GM19397 (cell line): ENCODE measurements around the gene TBX10.
"Not testable (repeated sequence)": the region's sequence is repeated elsewhere in the genome, so short reads cannot be mapped to it uniquely, and the experiment has no call there.

Source experiments
- ATAC-seq: cut with Tn5 transposase; IDR thresholded peaks from one replicate; pipeline ENCODE4 v1.9.1; 2021; ENCODE audit warnings: mild to moderate bottlenecking, moderate library complexity; ENCODE audit not compliant: unreplicated experiment

TBX10 gene

GRCh38 chr11:67664696-67665540 is 25.4 kb upstream of the TBX10 start:
- no peak for ATAC-seq

DNA sequence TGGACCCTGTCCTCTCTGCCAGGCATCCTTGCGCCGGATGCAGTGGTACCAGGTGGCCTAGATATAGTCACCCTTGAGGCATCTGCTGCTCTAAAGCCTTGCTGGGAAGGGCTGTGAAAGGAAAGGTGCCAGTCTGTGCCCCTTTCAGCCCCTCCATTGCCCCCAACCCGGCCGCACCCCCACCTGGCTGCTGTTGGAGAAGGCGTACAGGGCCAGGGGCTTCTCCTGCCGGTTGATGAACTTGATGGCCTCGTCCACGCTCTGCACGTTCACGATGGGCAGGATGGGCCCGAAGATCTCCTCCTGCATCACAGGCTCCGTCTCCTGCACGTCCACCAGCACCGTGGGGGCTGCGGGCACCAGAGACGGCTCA is 24.6 kb upstream of the TBX10 start:
- ATAC-seq, result no peak

GRCh38 chr11:67663532-67664212 is 24.1 kb upstream of the TBX10 start:
- ATAC-seq, result no peak

DNA sequence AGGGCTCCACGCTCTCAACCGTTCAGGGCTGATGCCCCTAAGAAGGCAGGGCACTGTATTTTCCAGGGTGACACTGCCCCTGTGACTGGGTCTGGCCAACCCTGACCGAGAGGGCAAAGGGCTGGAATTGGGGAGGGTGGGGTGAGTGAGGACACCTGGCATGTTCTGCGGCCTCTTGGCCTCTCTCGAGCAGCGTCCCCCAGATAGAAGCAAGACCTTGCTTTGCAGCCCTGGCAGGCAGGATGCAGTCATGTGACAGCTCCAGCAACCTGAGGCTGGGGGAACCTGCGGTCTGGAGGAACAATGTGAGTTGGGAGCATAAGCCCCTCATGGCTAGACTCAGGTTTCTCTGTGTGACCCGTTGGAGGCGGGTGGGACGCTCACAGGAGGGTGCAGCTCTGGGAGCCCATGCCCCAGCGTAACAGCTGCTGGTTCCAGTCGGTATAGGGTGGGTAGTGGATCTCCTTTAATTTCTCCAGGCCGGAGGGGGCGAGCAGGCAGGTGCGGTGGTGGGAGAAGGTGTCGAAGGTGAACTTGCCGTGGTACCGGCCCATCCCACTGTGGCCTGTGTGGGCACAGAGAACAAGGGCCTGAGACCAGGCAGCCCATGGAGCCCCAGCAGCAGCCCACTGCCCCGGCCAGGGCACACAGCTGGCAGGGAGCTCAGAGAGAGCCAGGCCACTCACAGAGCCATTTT is 23.4 kb upstream of the TBX10 start:
- no peak for ATAC-seq

GRCh38 chr11:67662142-67662834 is 22.7 kb upstream of the TBX10 start:
- ATAC-seq, result no peak

DNA sequence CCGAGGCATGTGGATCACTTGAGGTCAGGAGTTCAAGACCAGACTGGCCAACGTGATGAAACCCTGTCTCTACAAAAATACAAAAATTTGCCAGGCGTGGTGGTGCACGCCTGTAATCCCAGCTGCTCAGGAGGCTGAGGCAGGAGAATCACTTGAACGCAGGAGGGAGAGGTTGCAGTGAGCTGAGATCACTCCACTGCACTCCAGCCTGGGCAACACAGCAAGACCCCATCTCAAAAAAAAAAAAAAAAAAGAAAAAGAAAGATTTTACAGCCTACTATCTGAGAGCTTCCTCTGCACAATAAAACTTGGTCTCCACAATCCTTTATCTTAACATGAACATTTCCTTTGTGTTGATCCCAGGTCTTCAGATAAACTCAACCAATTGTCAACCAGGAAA is 21.2 kb upstream of the TBX10 start:
- not testable (repeated sequence) for ATAC-seq

- ATAC-seq, result not testable (repeated sequence)
These were observed 20.1 kb upstream of the TBX10 start for GRCh38 chr11:67659651-67660165.

DNA sequence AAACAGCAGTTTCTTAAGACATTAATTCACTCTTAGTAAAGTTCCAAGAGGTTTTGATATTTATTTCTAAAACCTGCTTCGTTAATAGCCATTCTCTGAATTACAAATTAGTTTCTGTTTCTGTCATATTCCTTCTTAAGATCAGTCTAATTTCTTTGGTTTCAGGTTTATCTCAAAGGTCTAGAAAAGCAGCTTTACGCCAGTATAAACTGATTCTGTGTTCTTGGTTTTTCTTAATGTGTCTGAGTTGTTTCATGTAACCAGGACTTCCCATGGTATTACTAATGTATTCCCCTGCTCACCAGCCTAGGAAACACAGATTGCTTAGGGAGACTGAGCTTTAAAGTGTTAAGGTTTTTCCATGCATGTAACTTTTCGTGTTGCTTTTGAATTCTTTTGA is 17.7 kb upstream of the TBX10 start:
- no peak for ATAC-seq

DNA sequence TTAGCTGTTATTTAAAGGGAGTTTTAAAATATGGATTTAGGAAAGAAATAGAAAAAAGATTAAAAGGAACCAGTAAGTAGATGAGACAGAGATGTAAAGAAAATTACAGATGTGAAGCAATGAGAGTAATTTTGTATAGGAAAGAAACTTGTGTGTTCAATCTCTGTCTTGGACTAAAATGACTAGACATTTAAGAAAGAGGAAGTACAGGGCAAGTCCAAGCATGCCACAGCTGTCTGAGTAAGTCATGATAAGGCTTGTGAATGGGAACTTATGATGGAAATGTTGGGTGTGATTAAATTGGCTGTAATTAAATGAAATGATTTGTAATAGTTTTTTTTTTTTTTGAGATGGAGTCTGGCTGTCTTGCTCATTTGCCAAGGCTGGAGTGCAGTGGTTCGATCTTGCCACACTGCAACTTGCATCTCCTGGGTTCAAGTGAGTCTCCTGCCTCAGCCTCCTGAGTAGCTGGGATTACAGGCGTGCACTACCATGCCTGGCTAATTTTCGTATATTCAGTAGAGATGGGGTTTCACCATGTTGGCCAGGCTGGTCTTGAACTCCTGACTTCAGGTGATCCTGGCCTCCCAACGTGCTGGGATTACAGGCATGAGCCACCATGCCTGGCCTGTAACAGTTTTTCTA is 16.8 kb upstream of the TBX10 start:
- ATAC-seq, result no peak

- no peak for ATAC-seq
These were observed 14.7 kb upstream of the TBX10 start for GRCh38 chr11:67654225-67654624.

DNA sequence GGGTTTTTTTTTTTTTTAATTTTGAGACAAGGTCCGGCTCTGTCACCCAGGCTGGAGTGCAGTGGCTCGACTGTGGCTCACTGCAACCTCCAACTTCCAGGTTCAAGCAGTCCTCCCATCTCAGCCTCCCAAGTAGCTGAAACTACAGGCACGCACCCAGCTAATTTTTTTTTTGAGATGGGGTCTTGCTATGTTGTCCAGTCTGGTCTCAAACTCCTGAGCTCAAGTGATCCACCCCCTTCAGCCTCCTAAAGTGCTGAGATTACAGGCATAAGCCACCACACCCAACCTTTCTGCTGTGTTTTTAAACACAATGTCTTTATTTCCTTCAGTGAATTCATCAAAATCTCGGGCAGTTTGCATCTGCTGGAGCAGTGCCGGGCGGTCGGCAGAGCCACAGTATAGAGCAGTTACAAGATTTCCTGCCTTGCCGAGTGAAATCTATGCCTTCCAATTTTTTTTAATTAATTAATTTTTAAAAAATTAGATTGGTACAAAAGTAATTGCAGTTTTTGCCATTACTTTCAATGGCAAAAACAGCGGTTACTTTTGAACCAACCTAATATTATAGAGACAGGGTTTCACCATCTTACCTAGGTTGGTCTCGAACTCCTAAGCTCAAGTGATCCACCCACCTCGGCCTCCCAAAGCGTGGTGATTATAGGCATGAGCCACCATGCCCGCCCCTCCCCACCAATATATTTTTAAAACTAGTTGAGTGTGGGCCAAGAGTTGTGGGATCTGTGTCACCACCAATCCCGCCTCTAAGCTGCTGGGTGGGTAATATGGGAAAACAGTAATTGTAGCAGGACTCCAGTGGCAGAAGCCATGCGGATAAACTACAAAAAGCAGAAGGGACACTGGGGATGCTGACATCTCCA is 13.6 kb upstream of the TBX10 start:
- no peak for ATAC-seq

- ATAC-seq, result no peak
These were observed 12.6 kb upstream of the TBX10 start for GRCh38 chr11:67651976-67652781.

DNA sequence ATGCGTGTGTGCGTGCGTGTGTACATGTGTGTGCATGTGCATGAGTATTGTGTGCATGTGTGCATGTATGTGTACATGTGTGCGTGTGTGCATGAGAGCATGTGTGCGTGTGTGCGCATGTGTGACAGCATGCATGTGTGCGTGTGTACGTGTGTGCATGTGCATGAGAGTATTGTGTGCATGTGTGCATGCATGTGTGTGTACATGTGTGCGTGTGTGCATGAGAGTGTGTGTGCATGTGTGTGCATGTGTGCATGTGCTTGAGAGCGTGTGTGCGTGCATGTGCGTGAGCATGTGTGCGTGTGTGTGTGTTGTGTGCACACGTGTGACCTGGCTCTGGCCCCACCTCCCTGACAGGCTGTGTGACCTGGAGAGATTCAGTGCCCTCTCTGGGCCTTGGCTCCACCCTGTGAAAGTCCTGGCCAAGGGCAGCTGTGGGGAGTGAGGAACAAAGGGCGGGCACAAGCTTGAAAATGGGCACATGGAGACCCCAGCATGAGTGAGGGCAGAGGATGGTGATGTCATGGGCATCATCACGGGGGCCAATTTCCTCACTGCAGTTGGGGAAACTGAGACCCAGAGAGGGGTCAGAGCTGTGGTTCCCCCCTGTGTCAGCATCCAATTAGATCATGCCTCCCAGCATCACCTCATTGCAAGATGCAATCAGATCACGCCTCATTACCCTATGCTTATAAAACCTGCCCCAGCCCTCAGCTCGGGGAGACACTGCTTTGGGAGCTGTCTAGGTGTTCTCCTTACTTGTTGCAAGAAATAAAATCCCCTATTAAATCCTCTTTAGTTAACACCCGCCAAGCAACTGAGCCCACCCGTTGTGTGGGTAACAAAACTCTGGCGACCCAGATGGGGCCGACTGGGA is 10.3 kb upstream of the TBX10 start:
- no peak for ATAC-seq

DNA sequence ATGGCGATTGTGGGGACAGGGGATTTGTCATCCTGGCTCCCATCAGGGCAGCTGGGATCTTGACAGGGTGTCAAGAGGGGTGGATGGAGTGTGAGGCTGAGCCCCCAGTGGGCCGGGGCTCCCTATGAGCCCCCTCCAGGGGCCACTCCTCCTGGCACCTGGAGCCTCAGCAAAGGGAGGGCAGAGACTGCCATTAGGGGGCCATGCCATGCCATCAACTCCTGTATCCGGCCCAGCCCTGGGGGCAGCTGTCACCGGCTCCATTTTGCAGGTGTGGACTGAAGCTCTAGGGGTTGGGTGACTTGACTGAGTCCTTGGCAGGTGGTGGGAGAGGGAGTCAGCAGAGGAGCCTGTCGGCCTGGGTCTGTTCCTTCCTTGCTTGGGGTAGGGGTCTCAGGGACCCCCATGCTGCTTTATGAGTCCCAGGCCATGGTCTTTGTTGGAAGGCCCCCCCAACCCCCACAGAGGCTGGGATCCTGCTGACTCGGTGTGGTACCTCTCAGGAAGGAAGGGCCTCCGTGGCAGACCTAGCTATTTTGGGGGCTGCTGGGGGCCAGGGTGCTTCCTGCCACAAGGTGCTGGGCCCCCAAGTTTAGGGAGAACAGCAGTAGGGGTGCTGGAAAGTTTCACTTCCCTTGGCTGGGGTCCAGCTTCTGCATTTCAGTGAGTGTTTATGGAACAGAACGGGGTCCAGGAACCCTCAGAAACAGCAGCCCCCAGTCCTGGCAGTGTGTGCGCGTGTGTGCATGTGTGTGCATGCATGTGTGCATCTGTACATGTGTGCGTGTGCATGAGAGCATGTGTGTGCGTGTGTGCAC is 9.4 kb upstream of the TBX10 start:
- no peak for ATAC-seq

DNA sequence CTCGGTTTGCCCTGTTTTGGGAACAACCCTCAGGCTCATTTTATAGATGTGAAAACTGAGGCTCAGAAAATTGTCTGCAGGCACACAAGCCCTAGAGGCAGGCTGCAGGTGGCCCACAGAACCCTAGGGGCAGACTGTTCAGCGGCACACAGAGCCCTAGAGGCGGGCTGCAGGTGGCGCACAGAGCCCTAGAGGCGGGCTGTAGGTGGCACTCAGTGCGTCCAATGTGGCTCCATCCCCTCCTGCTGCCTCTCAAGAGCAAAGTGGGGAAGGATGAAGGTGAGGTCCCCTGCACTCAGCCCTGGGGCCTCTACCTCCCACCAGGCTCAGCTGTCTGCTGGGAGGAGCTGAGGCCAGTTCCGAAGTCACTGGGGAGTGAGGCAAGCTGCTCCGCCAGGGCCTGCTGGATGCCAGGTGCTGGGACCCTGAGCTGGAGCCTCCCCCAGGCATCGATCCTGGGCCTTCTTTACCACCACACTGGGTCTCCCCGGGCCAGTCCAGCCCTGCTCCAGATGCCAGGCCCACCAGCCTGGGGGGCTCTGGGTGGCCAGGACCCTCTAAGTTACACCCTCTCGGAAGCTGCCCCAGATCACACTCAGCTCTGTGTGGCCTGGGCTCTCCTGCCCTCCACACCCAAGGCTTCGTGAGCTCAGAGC is 8.7 kb upstream of the TBX10 start:
- ATAC-seq, result no peak

- ATAC-seq, result no peak
These were observed 7.9 kb upstream of the TBX10 start for GRCh38 chr11:67647471-67647870.
